Parathyroid adenoma (tissue), 2 donors: ENCODE data around the gene USP48.
"Not testable (repeated sequence)": the region's sequence is repeated elsewhere in the genome, so short reads cannot be mapped to it uniquely, and the experiment has no call there.

ENCODE experiments used
- H2AFZ ChIP-seq: fragments of 300-600 bp; sonication (generic); one replicate; pipeline ENCODE4 v1.7.0; 2017; ENCODE audit warnings: antibody characterized with exemption, mild to moderate bottlenecking
- H3K27ac ChIP-seq: fragments of 300-600 bp; sonication (generic); one replicate; pipeline ENCODE4 v1.7.0; 2017
- H3K27me3 ChIP-seq: fragments of 300-600 bp; sonication (generic); one replicate; pipeline ENCODE4 v1.7.0; 2017; ENCODE audit warnings: low read length; ENCODE audit not compliant: control insufficient read depth, insufficient read depth
- H3K36me3 ChIP-seq: fragments of 300-600 bp; sonication (generic); one replicate; pipeline ENCODE4 v1.7.0; 2017; ENCODE audit warnings: low read length; ENCODE audit not compliant: control insufficient read depth, insufficient read depth
- H3K4me1 ChIP-seq: fragments of 300-600 bp; sonication (generic); one replicate; pipeline ENCODE4 v1.7.0; 2017; ENCODE audit warnings: control low read depth
- H3K4me2 ChIP-seq: fragments of 300-600 bp; sonication (generic); one replicate; pipeline ENCODE4 v1.7.0; 2017; ENCODE audit warnings: low read length
- H3K4me3 ChIP-seq: fragments of 300-600 bp; sonication (generic); one replicate; pipeline ENCODE4 v1.7.0; 2017; ENCODE audit warnings: low read depth, low read length
- H3K79me2 ChIP-seq: fragments of 300-600 bp; sonication (generic); one replicate; pipeline ENCODE4 v1.7.0; 2017; ENCODE audit warnings: control low read depth
- H3K9ac ChIP-seq: fragments of 300-600 bp; sonication (generic); one replicate; pipeline ENCODE4 v1.7.0; 2017; ENCODE audit warnings: mild to moderate bottlenecking
- H3K9me3 ChIP-seq: fragments of 300-600 bp; sonication (generic); one replicate; pipeline ENCODE4 v1.7.0; 2017; ENCODE audit warnings: low read length; ENCODE audit not compliant: control insufficient read depth
- CTCF ChIP-seq: fragments of 300-600 bp; sonication (generic); IDR thresholded peaks from one replicate; pipeline ENCODE4 v1.7.0; 2017; ENCODE audit warnings: antibody characterized with exemption, mild to moderate bottlenecking
- donor health status: primary hyperparathyroidism.

USP48 gene

GRCh38 chr1:21828506-21829210 is 45.7 kb upstream of the USP48 start:
- Histone ChIP-seq H3K9ac (no peak overlapping the region), H3K36me3 (no peaks in the 10 kb centered on the region), H3K9me3 (no peaks in the 10 kb centered on the region), H2AFZ (no peak overlapping the region), H3K4me1 (no peaks in the 10 kb centered on the region), H3K79me2 (no peaks in the 10 kb centered on the region), H3K27ac (no peak overlapping the region), H3K27me3 (no peaks in the 10 kb centered on the region), H3K4me3 (no peak overlapping the region), H3K4me2 (no peak overlapping the region)
- no peak for TF ChIP-seq CTCF

- Histone ChIP-seq H3K4me3 (no peak overlapping the region), H2AFZ (no peak overlapping the region), H3K27ac (no peak overlapping the region), H3K4me1 (no peaks in the 10 kb centered on the region), H3K9me3 (no peaks in the 10 kb centered on the region), H3K27me3 (no peaks in the 10 kb centered on the region), H3K36me3 (no peaks in the 10 kb centered on the region), H3K9ac (no peak overlapping the region), H3K79me2 (no peaks in the 10 kb centered on the region), H3K4me2 (no peak overlapping the region)
- TF ChIP-seq CTCF, result no peak
Observed at GRCh38 chr1:21828075-21828474, 45.1 kb upstream of the USP48 start.

- H3K36me3 ChIP-seq, result no peaks in the 10 kb centered on the region
Observed at GRCh38 chr1:21827141-21827679, 44.3 kb upstream of the USP48 start.

GRCh38 chr1:21826694-21827093 is 43.7 kb upstream of the USP48 start:
- not testable (repeated sequence) for H3K79me2 ChIP-seq, H3K27me3 ChIP-seq, H3K9me3 ChIP-seq, H3K4me3 ChIP-seq, H3K36me3 ChIP-seq, H3K9ac ChIP-seq, H3K4me1 ChIP-seq, H2AFZ ChIP-seq, H3K4me2 ChIP-seq, H3K27ac ChIP-seq

More at GRCh38 chr1:21827141-21827679, 44.3 kb upstream of the USP48 start:
- no peak overlapping the region for H3K27ac ChIP-seq
- H3K4me3 ChIP-seq, result no peak overlapping the region
- no peaks in the 10 kb centered on the region for H3K9me3 ChIP-seq
- no peaks in the 10 kb centered on the region for H3K79me2 ChIP-seq
- no peak overlapping the region for H3K4me2 ChIP-seq
- no peaks in the 10 kb centered on the region for H3K27me3 ChIP-seq
- H3K4me1 ChIP-seq, result no peaks in the 10 kb centered on the region
- no peak overlapping the region for H3K9ac ChIP-seq
- no peak for TF ChIP-seq CTCF
- H2AFZ ChIP-seq, result no peak overlapping the region

- no peaks in the 10 kb centered on the region for H3K27me3 ChIP-seq
Observed at GRCh38 chr1:21825393-21825792, 42.4 kb upstream of the USP48 start.

More at GRCh38 chr1:21825393-21825792, 42.4 kb upstream of the USP48 start:
- Histone ChIP-seq H3K4me1 (no peaks in the 10 kb centered on the region), H3K27ac (no peak overlapping the region), H3K4me2 (no peak overlapping the region), H2AFZ (no peak overlapping the region), H3K9me3 (no peaks in the 10 kb centered on the region), H3K36me3 (no peaks in the 10 kb centered on the region), H3K9ac (no peak overlapping the region), H3K79me2 (no peaks in the 10 kb centered on the region), H3K4me3 (no peak overlapping the region)
- TF ChIP-seq CTCF, result no peak
